Mesenchymal stem cell (in vitro differentiated cells and primary cell): ENCODE measurements around the gene PARD6B.
"Not testable (repeated sequence)": the region's sequence is repeated elsewhere in the genome, so short reads cannot be mapped to it uniquely, and the experiment has no call there.

Source experiments
- DNase-seq: peaks from one replicate; pipeline ENCODE4 v3.0.0-alpha.2; 2013
- H2AFZ ChIP-seq: one replicate; pipeline ENCODE4 v1.6.1; 2013; ENCODE audit warnings: low read depth, mild to moderate bottlenecking, control low read depth, inconsistent platforms, low read length, moderate library complexity
- H2AK5ac ChIP-seq: 2 replicates; pipeline ENCODE4 v1.6.1; 2013; ENCODE audit warnings: low read length, moderate library complexity, mild to moderate bottlenecking, inconsistent platforms; ENCODE audit not compliant: severe bottlenecking
- H2BK120ac ChIP-seq: one replicate; pipeline ENCODE4 v1.6.1; 2013; ENCODE audit warnings: low read depth, mild to moderate bottlenecking, inconsistent platforms, low read length, moderate library complexity
- H2BK12ac ChIP-seq, 2 experiments: one replicate each; pipeline ENCODE4 v1.6.1; 2013; ENCODE audit warnings: inconsistent platforms in 2 of 2, low read length in 2 of 2, mild to moderate bottlenecking in 2 of 2, moderate library complexity in 2 of 2, control low read depth in 1 of 2
- H2BK15ac ChIP-seq: one replicate; pipeline ENCODE4 v1.6.1; 2013; ENCODE audit warnings: mild to moderate bottlenecking, low read depth, inconsistent platforms; ENCODE audit not compliant: poor library complexity, severe bottlenecking
- H2BK5ac ChIP-seq: 2 replicates; pipeline ENCODE4 v1.6.1; 2013; ENCODE audit warnings: low read depth, mild to moderate bottlenecking, low read length, control low read depth, inconsistent platforms; ENCODE audit not compliant: poor library complexity, severe bottlenecking
- H3K14ac ChIP-seq, 2 experiments: one replicate each; pipeline ENCODE4 v1.6.1; 2013; ENCODE audit warnings: inconsistent platforms in 2 of 2, low read length in 2 of 2, control low read depth in 1 of 2, mild to moderate bottlenecking in 1 of 2, moderate library complexity in 1 of 2
- H3K18ac ChIP-seq, 2 experiments: one replicate each; pipeline ENCODE4 v1.6.1; 2013; ENCODE audit warnings: inconsistent platforms in 2 of 2, low read length in 2 of 2, control low read depth in 1 of 2, low read depth in 1 of 2, mild to moderate bottlenecking in 1 of 2
- H3K23ac ChIP-seq, 2 experiments: one replicate each; pipeline ENCODE4 v1.6.1; 2013; ENCODE audit warnings: inconsistent platforms in 2 of 2, low read length in 2 of 2, mild to moderate bottlenecking in 2 of 2, moderate library complexity in 2 of 2, control low read depth in 1 of 2
- H3K27ac ChIP-seq: 2 replicates; pipeline ENCODE4 v1.5.1; 2013; ENCODE audit warnings: mild to moderate bottlenecking, moderate library complexity, low read length, control low read depth, inconsistent platforms; ENCODE audit not compliant: poor library complexity, severe bottlenecking
- H3K27me3 ChIP-seq, 2 experiments: 2 replicates each; pipeline versions ENCODE4 v1.6.1 to v1.7.0; 2013; ENCODE audit warnings: low read length in 2 of 2, mild to moderate bottlenecking in 2 of 2, moderate library complexity in 2 of 2, control low read depth in 1 of 2, inconsistent platforms in 1 of 2; ENCODE audit not compliant: control insufficient read depth in 1 of 2, insufficient read depth in 1 of 2
- H3K36me3 ChIP-seq, 2 experiments: 2 replicates each; pipeline versions ENCODE4 v1.6.1 to v1.7.0; 2013; ENCODE audit warnings: low read length in 2 of 2, control low read depth in 1 of 2, inconsistent platforms in 1 of 2, low read depth in 1 of 2, mild to moderate bottlenecking in 1 of 2; ENCODE audit not compliant: insufficient read depth in 2 of 2, control insufficient read depth in 1 of 2
- H3K4ac ChIP-seq, 2 experiments: one replicate each; pipeline ENCODE4 v1.6.1; 2013; ENCODE audit warnings: inconsistent platforms in 2 of 2, low read length in 2 of 2, mild to moderate bottlenecking in 2 of 2, moderate library complexity in 2 of 2, control low read depth in 1 of 2, low read depth in 1 of 2
- H3K4me1 ChIP-seq: 2 replicates; pipeline ENCODE4 v1.6.1; 2013; ENCODE audit warnings: low read depth, low read length, control low read depth; ENCODE audit not compliant: control insufficient read depth, insufficient read depth
- H3K4me2 ChIP-seq: 2 replicates; pipeline ENCODE4 v1.6.1; 2013; ENCODE audit warnings: low read length, mild to moderate bottlenecking, inconsistent platforms; ENCODE audit not compliant: poor library complexity, severe bottlenecking
- H3K4me3 ChIP-seq, 2 experiments: 2 replicates each; pipeline versions ENCODE4 v1.5.1 to v1.7.0; 2013; ENCODE audit warnings: low read length in 2 of 2, mild to moderate bottlenecking in 2 of 2, control low read depth in 1 of 2, low read depth in 1 of 2; ENCODE audit not compliant: insufficient read depth in 1 of 2
- H3K79me1 ChIP-seq: replicated peaks from 2 replicates; pipeline ENCODE4 v1.6.1; 2013; ENCODE audit warnings: mild to moderate bottlenecking, control low read depth, low read length, inconsistent platforms; ENCODE audit not compliant: poor library complexity, severe bottlenecking
- H3K9ac ChIP-seq: 2 replicates; pipeline ENCODE4 v1.7.0; 2013; ENCODE audit warnings: mild to moderate bottlenecking, low read length, moderate library complexity
- H3K9me3 ChIP-seq: 2 replicates; pipeline ENCODE4 v1.7.0; 2013; ENCODE audit warnings: mild to moderate bottlenecking, low read length; ENCODE audit not compliant: control insufficient read depth
- H4K8ac ChIP-seq: one replicate; pipeline ENCODE4 v1.6.1; 2013; ENCODE audit warnings: inconsistent platforms, mild to moderate bottlenecking, low read length, moderate library complexity
- H4K91ac ChIP-seq: one replicate; pipeline ENCODE4 v1.6.1; 2013; ENCODE audit warnings: mild to moderate bottlenecking, low read length, inconsistent platforms
- WGBS: methylation state at CpG from one replicate; pipeline ENCODE4 v1.1.7; 2013; ENCODE audit warnings: mixed read lengths; 5-methylcytosine and 5-hydroxymethylcytosine counted together

The PARD6B gene

DNA sequence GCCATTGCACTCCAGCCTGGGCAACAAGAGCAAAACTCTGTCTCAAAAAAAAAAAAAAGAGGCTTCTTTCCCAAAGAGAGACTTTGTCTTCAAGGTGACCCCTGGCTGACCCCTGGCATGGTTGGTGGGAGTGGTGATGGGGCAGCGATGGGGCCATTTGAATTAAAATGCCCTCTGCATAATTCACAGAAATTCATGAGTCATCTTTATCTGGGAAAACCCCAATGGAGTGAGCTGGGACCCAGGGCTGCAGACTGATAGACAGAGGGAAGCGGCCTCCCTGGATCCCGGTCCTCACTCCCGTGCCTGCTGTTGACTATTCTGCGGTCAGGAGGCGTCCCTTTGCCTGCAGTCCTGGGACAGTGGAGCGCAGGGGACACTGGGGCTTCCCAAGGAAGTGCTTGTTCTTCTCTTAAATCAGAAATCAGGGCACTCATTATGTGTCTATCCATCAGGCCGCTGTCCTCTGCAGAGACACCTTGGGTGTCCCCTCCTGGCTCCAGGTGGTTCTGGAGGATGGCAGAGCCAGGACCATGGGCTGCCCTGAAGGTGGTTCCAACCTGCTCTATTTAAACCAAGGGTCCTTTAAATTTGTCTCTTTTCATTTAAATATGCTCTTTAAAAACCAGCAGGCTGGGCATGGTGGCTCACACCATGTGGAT, 40.2 kb downstream of the PARD6B start:
- not testable (repeated sequence) for H2AFZ ChIP-seq, H2BK12ac ChIP-seq, H3K4me3 ChIP-seq, H2BK5ac ChIP-seq, H4K8ac ChIP-seq, H3K9me3 ChIP-seq, H3K4ac ChIP-seq, H2BK120ac ChIP-seq, H3K9ac ChIP-seq, H3K14ac ChIP-seq, H3K79me1 ChIP-seq, H3K4me2 ChIP-seq, H3K27me3 ChIP-seq, H2AK5ac ChIP-seq, H2BK15ac ChIP-seq, H3K36me3 ChIP-seq, H4K91ac ChIP-seq, DNase-seq, H3K27ac ChIP-seq, H3K4me1 ChIP-seq, H3K23ac ChIP-seq, H3K18ac ChIP-seq
- WGBS, result 100% methylated on average over 2 of the region's 8 CpGs

DNA sequence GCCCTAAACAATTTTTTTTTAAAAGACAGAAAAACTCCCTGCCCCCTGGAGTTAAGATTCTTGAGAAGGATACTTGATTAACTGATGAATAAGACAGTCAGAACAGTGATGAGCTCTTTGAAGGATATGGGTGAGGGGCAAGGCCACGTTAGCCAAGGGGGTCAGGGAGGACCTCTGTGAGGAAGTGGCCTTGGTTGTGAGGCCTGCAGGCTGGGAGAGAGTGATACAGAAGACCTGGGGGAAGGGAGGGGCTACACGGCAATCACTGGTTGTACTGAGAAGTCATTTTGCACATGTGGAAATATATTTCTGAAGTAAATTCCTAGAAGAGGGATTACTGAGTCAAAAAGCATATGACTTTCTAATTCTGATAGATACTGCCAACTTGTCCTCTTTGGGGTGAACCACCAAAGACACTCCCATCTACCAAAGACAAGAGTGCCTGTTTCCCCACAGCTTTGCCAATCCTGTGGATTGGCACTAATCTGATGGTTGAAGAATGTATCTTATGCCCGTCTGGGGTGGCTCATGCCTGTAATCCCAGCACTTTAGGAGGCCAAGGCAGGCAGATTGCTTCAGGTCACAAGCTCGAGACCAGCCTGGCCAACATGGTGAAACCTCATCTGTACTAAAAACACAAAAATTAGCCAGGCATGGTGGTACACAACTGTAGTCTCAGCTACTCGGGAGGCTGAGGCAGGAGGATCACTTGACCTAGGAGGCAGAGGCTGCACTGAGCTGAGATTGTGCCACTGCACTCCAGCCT, 41.2 kb downstream of the PARD6B start:
- Histone ChIP-seq H4K8ac (no peak overlapping the region), H3K9ac (no peak overlapping the region), H3K4me3 (no peak overlapping the region), H3K27me3 (peaks cover 0 to 6% of the 10 kb centered on the region in 2 experiments), H3K18ac (no peak overlapping the region), H3K14ac (no peak overlapping the region), H3K9me3 (no peaks in the 10 kb centered on the region), H2BK120ac (no peak overlapping the region), H3K36me3 (no peaks in the 10 kb centered on the region), H4K91ac (no peak overlapping the region), H2BK15ac (no peak overlapping the region), H2AFZ (no peak overlapping the region), H2BK12ac (no peak overlapping the region), H3K79me1 (no peaks in the 10 kb centered on the region), H3K23ac (no peak overlapping the region), H3K27ac (no peak overlapping the region), H3K4ac (no peak overlapping the region), H2AK5ac (no peak overlapping the region), H3K4me2 (no peak overlapping the region), H2BK5ac (no peak overlapping the region), H3K4me1 (no peaks in the 10 kb centered on the region)
- DNase-seq, result no peak
- WGBS, result 78% methylated on average over 5 of the region's 5 CpGs

DNA sequence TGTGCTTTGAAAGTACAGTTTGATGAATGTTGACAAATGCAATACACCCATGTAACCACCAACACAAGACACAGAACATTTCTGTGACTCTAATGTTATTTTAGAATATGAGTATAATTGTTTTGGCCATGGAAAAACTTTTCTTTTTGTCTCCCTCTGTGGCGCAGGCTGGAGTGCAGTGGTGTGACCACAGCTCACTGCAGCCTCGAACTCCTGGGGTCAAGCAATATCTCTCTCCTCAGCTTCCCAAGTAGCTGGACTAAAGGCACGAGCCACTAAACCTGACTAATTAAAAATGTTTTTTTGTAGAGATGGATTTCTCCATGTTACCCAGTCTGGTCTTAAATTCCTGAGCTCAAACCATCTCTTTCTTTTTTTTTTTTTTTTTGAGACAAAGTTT, 43.1 kb downstream of the PARD6B start:
- Histone ChIP-seq H3K79me1 (no peaks in the 10 kb centered on the region), H3K9ac (no peak overlapping the region), H3K4me1 (no peaks in the 10 kb centered on the region), H3K9me3 (no peaks in the 10 kb centered on the region), H2BK15ac (no peak overlapping the region), H3K27ac (no peak overlapping the region), H4K8ac (no peak overlapping the region), H2AFZ (no peak overlapping the region), H2AK5ac (no peak overlapping the region), H3K14ac (no peak overlapping the region), H2BK120ac (no peak overlapping the region), H3K36me3 (no peaks in the 10 kb centered on the region), H3K4me3 (no peak overlapping the region), H2BK5ac (no peak overlapping the region), H3K18ac (no peak overlapping the region), H3K23ac (no peak overlapping the region), H3K27me3 (peaks cover 0 to 6% of the 10 kb centered on the region in 2 experiments), H4K91ac (no peak overlapping the region), H3K4ac (no peak overlapping the region), H2BK12ac (no peak overlapping the region), H3K4me2 (no peak overlapping the region)
- WGBS, result 75% methylated on average over 2 of the region's 3 CpGs
- no peak for DNase-seq

DNA sequence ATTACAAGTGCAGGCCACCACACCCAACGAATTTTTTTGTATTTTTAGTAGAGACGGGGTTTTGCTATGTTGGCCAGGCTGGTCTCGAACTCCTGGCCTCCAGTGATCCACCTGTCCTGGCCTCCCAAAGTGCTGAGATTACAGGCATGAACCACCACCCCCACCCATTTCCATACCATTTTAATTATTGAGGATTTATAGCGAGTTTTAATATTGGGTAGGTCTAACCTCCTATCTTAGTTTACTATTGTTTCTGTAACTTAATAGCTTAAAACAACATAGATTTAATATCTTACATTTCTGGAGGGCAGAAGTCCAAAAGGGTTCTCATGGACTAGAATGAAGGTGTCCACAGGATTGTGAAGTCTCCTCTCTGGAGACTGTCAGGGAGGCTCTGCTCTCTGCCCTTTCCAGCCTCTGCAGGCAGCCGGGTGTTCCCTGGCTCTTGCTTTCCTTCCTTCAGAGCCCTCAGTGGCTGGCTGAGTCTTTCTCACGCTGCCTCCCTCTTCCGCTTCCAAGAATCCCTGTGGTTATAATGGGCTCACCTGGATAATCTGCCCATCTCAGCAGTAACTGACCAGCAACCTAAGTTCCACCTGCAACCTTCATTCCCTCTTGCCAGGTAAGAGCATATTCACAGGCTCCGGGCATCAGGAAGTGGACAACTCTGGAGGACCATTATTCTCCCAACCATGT, 44.9 kb downstream of the PARD6B start:
- no peak overlapping the region for H3K23ac ChIP-seq
- no peak overlapping the region for H3K14ac ChIP-seq
- H3K9me3 ChIP-seq, result no peaks in the 10 kb centered on the region
- no peak overlapping the region for H3K9ac ChIP-seq
- no peak overlapping the region for H2BK15ac ChIP-seq
- no peak overlapping the region for H3K27ac ChIP-seq
- no peaks in the 10 kb centered on the region for H3K79me1 ChIP-seq
- whole genome bisulfite sequencing, result 58% methylated on average over 4 of the region's 8 CpGs
- no peak overlapping the region for H2BK12ac ChIP-seq
- H4K8ac ChIP-seq, result no peak overlapping the region
- H3K18ac ChIP-seq, result no peak overlapping the region
- H3K4me1 ChIP-seq, result no peaks in the 10 kb centered on the region
- H2AFZ ChIP-seq, result no peak overlapping the region
- no peak overlapping the region for H3K4ac ChIP-seq
- H2BK5ac ChIP-seq, result no peak overlapping the region
- H3K4me2 ChIP-seq, result no peak overlapping the region
- H4K91ac ChIP-seq, result no peak overlapping the region
- H3K4me3 ChIP-seq, result no peak overlapping the region
- H3K27me3 ChIP-seq, result peaks cover 0 to 6% of the 10 kb centered on the region in 2 experiments
- H2BK120ac ChIP-seq, result no peak overlapping the region
- DNase-seq, result no peak
- H3K36me3 ChIP-seq, result no peaks in the 10 kb centered on the region
- no peak overlapping the region for H2AK5ac ChIP-seq
